HS-5 (cell line): ENCODE measurements around the gene TTC23.

ENCODE experiments used
- DNase-seq: peaks from one replicate; pipeline ENCODE4 v3.0.0-alpha.2; 2012; ENCODE audit warnings: low read depth

Gene TTC23

GRCh38 chr15:99187936-99188335 lies 61.4 kb downstream of the TTC23 start:
- DNase-seq: peak; percentile 30

DNA sequence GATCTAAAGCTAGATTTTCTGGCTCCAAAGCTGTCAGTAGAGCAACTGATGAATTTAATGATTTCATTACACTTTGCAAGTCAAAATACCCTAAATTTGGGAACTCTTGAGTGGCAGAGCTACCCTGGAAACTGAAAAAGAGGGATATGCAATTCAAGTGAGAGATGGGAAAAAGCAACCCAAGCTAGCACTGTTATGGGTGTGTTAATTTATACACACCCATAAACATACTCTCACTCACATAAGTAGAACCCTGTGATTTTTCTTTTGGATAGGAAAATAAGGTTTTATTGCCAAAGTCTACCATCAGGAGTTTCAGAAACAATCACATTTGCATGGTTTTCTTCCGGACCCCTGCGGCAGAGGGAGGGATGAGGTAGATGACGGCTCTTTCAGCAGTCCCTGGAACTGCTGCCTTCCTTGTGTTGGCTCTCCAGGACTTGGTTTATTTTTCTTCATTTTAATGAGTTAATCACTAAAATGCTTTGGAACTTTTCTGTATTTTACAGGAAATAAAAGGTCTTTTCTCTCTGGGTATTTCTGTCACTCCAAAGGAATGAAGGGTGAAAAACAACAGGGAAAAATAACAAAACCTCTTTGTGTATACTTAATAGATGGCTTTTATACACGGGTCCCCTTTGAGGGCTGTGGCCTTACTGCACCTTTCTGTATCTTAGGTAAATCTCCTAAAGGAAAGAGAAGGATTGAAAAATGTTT lies 63.8 kb downstream of the TTC23 start:
- no peak for DNase-seq

- DNase-seq: no peak
Measured at GRCh38 chr15:99182791-99183190, 66.6 kb downstream of the TTC23 start.

- DNase-seq: no peak
Measured at GRCh38 chr15:99181545-99181971, 67.8 kb downstream of the TTC23 start.

GRCh38 chr15:99180964-99181306 lies 68.4 kb downstream of the TTC23 start:
- DNase-seq: no peak

- DNase-seq: no peak
Measured at GRCh38 chr15:99180086-99180963, 69.1 kb downstream of the TTC23 start.

- no peak for DNase-seq
Measured at GRCh38 chr15:99177679-99178078, 71.7 kb downstream of the TTC23 start.

GRCh38 chr15:99176757-99177156 lies 72.6 kb downstream of the TTC23 start:
- no peak for DNase-seq

DNA sequence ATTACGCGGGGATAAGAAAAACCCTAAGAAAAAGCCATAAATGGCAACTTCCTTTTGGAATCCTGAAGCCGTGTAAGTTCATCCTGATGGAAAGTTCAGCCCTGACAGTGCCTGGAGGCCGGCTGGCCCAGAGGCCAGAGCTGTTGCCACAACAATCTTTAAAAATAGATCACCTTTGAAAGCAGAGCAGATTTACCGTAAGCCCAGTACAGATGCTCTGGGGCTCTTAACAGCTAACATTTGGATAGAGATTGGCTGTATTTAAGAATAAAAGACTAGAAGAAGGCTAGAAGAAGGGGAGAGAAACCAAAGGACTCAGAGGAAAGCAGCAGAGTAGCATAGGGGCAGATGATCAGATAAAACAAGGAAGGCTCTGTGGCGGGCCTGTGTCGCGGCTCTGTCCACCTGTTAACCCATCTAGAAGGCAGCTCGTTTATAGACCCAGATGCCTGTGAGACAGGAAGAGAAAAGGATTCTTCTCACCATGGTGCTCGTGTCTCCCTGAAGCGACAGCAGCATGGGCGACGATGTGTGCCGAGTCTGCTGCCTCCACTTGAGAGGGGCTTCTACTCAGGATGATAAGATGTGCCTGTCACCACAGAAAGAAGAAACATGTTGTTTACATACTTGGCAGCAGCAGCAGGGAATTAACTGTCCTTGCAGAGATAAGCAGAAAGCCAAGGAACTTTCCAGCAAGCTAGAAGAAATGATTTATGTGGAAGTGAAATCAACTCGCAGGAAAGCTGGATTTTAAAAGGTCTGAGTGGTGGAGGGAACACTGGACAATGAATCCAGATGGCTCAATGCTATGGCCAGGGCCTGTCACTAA lies 74.6 kb downstream of the TTC23 start:
- DNase-seq: no peak

GRCh38 chr15:99172989-99173388 lies 76.4 kb downstream of the TTC23 start:
- DNase-seq: no peak

DNA sequence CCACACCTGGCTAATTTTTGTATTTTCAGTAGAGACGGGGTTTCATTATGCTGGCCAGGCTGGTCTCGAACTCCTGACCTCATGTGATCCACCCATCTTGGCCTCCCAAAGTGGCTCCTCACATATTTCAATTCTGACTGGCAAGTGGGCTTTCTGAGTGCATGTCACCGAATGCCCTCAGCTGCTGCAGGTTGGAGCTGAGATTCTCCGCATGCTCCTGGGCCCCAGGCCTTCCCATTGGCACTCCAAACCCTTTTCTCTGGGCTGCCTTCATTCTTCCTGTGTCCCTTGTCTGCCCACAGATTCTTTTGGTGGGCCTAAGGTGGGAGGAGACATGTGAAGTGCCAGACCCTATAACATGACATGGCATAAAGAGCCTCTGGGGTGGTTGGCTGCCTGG lies 77.2 kb downstream of the TTC23 start:
- DNase-seq: no peak

- DNase-seq: no peak
Measured at GRCh38 chr15:99170476-99171065, 78.8 kb downstream of the TTC23 start.

DNA sequence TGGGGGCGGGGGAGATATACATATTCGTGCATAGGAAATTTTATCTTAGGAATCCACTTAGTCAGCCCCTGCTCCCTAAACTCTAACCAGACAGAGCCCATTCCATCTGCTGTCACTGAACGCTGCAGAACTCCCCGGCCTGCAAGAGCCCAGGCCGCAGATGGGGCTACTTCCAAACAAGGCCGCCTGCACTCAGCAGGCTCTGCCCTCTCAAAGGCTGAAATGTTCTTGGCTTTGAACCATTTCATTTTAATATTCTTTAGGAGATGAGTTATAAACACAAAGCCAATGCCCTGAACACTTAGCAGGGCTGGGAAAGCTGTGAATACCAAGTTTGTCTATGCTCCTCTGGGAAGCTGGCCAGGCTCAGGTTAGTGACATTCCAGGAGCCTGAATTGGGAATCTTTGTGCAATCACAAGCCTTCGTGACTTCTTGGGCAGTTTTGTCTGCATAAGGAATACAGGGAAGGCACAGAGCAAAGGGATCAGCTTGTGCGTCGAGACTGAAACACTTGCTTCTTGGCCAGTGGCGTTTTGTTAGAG lies 79.5 kb downstream of the TTC23 start:
- DNase-seq: peak; percentile 19

DNA sequence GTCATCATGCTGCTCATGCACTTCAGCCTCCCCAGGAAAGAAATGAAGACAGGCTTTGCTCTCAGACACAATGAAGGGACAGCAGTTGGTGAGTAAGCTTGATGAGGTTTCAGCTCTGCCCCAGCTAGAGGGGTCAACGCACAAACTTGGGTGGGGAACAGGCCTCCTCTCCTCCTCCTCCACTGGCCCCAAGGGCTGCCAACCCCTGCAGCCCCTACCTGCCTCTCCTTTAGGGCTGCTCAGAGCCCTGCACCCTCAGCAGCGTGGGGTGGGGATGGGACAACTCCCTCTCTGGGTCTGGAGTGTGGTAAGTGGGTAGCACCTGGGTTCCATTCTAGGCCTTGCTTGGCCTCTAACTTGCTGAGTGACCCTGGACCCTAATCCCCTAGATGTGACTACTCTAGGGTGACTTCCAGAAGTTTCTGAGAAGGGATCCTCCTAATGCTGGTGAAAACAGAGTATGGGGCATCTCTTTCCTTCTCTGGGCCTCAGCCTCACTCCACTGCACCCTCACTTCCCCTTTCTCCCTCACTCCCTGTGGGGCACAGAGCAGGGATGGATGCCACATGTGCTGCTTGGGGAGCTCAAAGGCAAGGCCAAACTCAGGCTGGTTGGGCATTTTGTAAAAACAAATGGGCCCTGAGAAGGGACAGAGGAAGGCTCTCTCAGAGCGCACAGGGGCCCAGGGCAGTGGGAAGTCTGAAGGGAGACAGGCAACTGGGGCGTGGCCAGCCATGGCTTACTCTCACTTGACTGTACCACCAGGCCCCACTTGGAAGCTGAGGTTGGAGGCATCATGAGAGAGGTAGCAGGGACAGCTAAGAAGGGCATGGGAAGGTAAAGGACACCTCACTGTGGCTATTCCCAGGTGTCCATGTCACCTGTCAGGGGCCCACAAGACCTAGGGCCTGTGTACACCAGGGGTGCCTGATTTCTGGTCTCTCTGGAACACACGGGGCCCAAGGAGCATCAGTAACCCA lies 80.5 kb downstream of the TTC23 start:
- no peak for DNase-seq

DNA sequence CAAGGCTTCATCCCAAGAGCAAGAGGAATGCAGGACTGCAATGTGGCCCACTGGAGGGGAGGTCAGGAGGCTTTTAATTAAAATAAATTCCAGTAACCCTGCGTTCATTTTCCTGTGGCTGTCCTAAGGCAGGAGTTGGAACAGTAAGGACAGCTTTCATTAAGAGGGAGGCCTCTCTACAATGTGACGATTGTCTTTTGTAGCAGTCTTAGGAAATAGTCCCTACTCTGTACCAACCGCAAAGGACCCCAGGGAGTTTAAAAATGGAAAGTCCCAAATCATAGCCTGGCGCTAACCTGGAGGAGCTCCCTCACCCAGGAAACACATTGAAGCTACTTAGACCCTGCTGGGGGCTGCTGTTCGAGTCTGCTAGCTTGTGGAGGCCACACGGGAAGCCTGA lies 81.7 kb downstream of the TTC23 start:
- DNase-seq: no peak

GRCh38 chr15:99167201-99167600 lies 82.2 kb downstream of the TTC23 start:
- DNase-seq: no peak

- no peak for DNase-seq
Measured at GRCh38 chr15:99165956-99166689, 83.3 kb downstream of the TTC23 start.

- DNase-seq: no peak
Measured at GRCh38 chr15:99165020-99165790, 84.2 kb downstream of the TTC23 start.

- DNase-seq: no peak
Measured at GRCh38 chr15:99164119-99164518, 85.3 kb downstream of the TTC23 start.
